Neural progenitor cell (in vitro differentiated cells): ENCODE results near the gene PDCD1.

Experiments
- CTCF ChIP-seq: fragments of 200-600 bp; sonication (generic); IDR thresholded peaks from 2 replicates; pipeline ENCODE4 v1.5.1; 2017; ENCODE audit warnings: antibody characterized with exemption, mild to moderate bottlenecking
- EZH2 ChIP-seq: fragments of 200-600 bp; sonication (generic); IDR thresholded peaks from 2 replicates; pipeline ENCODE4 v1.6.1; 2017; ENCODE audit warnings: antibody characterized with exemption, mild to moderate bottlenecking, moderate library complexity
- EZH2phosphoT487 ChIP-seq: fragments of 200-600 bp; sonication (generic); IDR thresholded peaks from 2 replicates; pipeline ENCODE4 v1.6.1; 2017; ENCODE audit warnings: antibody characterized with exemption

DNA sequence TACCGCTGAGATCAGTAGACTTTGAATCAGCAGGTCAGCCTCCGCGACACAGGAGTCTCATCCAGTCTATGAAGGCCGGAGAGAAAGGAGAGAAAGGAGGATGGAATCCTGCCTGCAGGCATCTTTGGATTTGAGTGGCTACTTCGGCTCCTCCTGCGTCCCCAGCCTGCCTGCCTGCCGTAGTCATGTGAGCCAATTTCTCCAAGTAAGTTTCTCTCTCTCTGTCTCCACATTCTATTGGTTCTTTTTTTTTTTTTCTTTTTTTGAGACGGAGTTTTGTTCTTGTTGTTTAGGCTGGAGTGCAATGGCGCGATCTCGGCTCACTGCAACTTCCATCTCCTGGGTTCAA is 16.7 kb downstream of the PDCD1 start:
- no peak for TF ChIP-seq EZH2phosphoT487
- no peak for TF ChIP-seq EZH2
- no peak for TF ChIP-seq CTCF
